HFFc6 (cell line): ENCODE data around the gene FEM1B. TPM values are rescaled to one million over a fixed set of nuclear protein-coding genes. Genes with fewer than 3 reads are reported as not detected.

Experiments
- DNase-seq: peaks from one replicate; pipeline ENCODE4 v3.0.0-alpha.2; 2018
- H3K27ac Mint-ChIP-seq: 2 replicates; pipeline ENCODE4 v1.8.0; 2020; ENCODE audit warnings: mild to moderate bottlenecking, mixed read lengths
- H3K27me3 Mint-ChIP-seq: 2 replicates; pipeline ENCODE4 v1.8.0; 2021; ENCODE audit warnings: mild to moderate bottlenecking, moderate library complexity, mixed read lengths; ENCODE audit not compliant: insufficient read depth
- H3K36me3 Mint-ChIP-seq: 2 replicates; pipeline ENCODE4 v1.8.0; 2021; ENCODE audit warnings: low read depth, mixed read lengths
- H3K4me1 Mint-ChIP-seq: 2 replicates; pipeline ENCODE4 v1.8.0; 2020; ENCODE audit warnings: low read depth, mixed read lengths
- H3K4me3 Mint-ChIP-seq: 2 replicates; pipeline ENCODE4 v1.8.0; 2020; ENCODE audit warnings: mild to moderate bottlenecking, moderate library complexity, mixed read lengths
- H3K9me3 Mint-ChIP-seq: 2 replicates; pipeline ENCODE4 v1.8.0; 2020; ENCODE audit warnings: mild to moderate bottlenecking, mixed read lengths
- total RNA-seq, 6 experiments: library from RNA; stranded (reverse); fragmentation: NEBNext Ultra II Directional; extraction: Animal tissue kit (Norgen Biotek cat#: 25700); gene quantifications; 2 replicates in 1 of 6; 3 replicates in 5 of 6; pipeline ENCODE4 v1.2.3, GENCODE V29; 2021
- TF ChIP-seq, protein P1 (sequence below): fragments of 200-600 bp; sonication (generic); IDR thresholded peaks from 2 replicates; pipeline ENCODE4 v1.5.0; 2021; ENCODE audit warnings: antibody characterized with exemption, mild to moderate bottlenecking

Gene FEM1B
- total RNA-seq, 6 experiments from 2014 or later = 30.7 to 38.0 (median 32.7) TPM

GRCh38 chr15:68289057-68289456, 11.5 kb downstream of the FEM1B start:
- Mint-ChIP-seq H3K36me3 (peaks cover 37% of the 10 kb centered on the region), H3K4me1 (peaks cover 71% of the 10 kb centered on the region), H3K27me3 (no peaks in the 10 kb centered on the region), H3K4me3 (no peak overlapping the region), H3K27ac (no peak overlapping the region), H3K9me3 (no peaks in the 10 kb centered on the region)
- DNase-seq = no peak
- TF ChIP-seq, protein P1, sequence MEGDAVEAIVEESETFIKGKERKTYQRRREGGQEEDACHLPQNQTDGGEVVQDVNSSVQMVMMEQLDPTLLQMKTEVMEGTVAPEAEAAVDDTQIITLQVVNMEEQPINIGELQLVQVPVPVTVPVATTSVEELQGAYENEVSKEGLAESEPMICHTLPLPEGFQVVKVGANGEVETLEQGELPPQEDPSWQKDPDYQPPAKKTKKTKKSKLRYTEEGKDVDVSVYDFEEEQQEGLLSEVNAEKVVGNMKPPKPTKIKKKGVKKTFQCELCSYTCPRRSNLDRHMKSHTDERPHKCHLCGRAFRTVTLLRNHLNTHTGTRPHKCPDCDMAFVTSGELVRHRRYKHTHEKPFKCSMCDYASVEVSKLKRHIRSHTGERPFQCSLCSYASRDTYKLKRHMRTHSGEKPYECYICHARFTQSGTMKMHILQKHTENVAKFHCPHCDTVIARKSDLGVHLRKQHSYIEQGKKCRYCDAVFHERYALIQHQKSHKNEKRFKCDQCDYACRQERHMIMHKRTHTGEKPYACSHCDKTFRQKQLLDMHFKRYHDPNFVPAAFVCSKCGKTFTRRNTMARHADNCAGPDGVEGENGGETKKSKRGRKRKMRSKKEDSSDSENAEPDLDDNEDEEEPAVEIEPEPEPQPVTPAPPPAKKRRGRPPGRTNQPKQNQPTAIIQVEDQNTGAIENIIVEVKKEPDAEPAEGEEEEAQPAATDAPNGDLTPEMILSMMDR = no peak

DNA sequence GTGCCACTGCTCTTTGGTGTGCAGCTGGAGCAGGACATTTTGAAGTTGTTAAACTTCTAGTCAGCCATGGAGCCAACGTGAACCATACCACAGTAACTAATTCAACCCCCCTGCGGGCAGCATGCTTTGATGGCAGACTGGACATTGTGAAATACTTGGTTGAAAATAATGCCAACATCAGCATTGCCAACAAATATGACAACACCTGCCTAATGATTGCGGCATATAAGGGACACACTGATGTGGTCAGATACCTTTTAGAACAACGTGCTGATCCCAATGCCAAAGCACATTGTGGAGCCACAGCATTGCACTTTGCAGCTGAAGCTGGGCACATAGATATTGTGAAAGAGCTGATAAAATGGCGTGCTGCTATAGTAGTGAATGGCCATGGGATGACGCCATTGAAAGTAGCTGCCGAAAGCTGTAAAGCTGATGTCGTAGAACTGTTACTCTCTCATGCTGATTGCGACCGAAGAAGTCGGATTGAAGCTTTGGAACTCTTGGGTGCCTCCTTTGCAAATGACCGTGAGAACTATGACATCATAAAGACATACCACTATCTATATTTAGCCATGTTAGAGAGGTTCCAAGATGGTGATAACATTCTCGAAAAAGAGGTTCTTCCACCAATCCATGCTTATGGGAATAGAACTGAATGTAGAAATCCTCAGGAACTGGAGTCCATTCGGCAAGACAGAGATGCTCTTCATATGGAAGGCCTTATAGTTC, 12.2 kb downstream of the FEM1B start:
- peaks cover 33% of the 10 kb centered on the region for H3K36me3 Mint-ChIP-seq
- no peak overlapping the region for H3K4me3 Mint-ChIP-seq
- no peak overlapping the region for H3K27ac Mint-ChIP-seq
- no peaks in the 10 kb centered on the region for H3K27me3 Mint-ChIP-seq
- TF ChIP-seq, protein P1 = no peak
- H3K4me1 Mint-ChIP-seq = peaks cover 72% of the 10 kb centered on the region
- DNase-seq = no peak
- no peaks in the 10 kb centered on the region for H3K9me3 Mint-ChIP-seq

DNA sequence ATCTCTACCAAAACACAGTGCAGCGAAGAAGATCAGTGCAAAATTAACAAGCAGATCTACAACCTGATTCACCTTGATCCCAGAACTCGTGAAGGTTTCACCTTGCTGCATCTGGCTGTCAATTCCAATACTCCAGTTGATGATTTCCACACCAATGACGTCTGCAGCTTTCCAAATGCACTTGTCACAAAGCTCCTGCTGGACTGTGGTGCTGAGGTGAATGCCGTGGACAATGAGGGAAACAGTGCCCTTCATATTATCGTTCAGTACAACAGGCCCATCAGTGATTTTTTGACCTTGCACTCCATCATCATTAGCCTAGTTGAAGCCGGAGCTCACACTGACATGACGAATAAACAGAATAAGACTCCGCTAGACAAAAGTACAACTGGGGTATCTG, 13.2 kb downstream of the FEM1B start:
- H3K4me3 Mint-ChIP-seq = no peak overlapping the region
- no peaks in the 10 kb centered on the region for H3K9me3 Mint-ChIP-seq
- peaks cover 68% of the 10 kb centered on the region for H3K4me1 Mint-ChIP-seq
- no peak for DNase-seq
- peaks cover 23% of the 10 kb centered on the region for H3K36me3 Mint-ChIP-seq
- H3K27me3 Mint-ChIP-seq = no peaks in the 10 kb centered on the region
- H3K27ac Mint-ChIP-seq = no peak overlapping the region
- TF ChIP-seq, protein P1 = no peak

DNA sequence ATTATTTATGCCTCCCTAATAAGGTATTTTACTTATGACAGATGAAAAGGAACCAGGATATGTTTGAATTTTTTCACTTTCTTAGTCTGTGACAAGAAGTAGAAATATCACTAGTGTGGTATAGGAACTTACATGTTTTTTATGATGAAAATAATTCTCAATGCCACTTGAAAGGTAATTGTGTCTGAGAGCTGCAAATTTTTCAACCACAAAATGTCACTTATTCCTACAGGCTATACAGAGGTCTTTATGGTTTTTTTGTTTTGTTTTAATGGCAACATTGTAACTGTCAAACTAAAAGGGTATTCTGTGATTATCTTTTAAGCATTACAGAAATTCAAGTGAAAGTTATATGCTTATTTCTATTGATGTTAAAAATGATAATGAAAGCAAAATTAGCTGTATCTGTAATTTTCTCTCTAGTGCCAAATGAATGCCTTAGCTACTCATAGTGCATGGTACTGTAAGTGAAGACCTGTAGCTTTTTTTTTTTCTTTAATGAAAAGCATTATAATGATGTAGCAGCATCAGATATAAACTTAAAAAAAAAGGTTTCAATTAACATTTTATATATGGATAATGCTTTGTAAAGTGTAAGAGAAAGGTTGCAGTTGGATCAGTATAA, 14.7 kb downstream of the FEM1B start:
- DNase-seq = no peak
- TF ChIP-seq, protein P1 = no peak
- no peak overlapping the region for H3K4me3 Mint-ChIP-seq
- H3K4me1 Mint-ChIP-seq = peaks cover 56% of the 10 kb centered on the region
- no peak overlapping the region; the same call in 1 of the 2 replicates for H3K27ac Mint-ChIP-seq
- peaks cover 2% of the 10 kb centered on the region; the same call in 1 of the 2 replicates for H3K27me3 Mint-ChIP-seq
- peaks cover 32% of the 10 kb centered on the region for H3K36me3 Mint-ChIP-seq
- H3K9me3 Mint-ChIP-seq = no peaks in the 10 kb centered on the region

DNA sequence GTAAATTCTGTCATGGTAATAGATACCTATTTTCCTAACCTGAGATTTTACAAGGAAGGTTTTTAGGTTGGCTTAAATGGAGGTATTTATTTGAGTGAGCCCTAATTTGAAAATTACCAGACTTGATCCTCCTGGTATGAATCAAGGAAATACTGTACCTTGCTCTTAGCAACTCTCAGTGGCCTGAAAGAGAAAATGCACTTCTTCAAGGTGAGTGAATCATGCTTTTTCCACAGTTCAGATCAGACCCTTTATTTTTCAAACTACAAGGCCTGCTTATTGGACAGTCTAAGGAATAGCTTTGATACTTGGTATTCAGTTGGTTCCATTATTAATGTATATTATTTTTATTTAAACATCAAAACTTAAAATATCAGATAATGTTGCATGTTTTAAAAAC, 15.4 kb downstream of the FEM1B start:
- no peak for DNase-seq
- H3K27ac Mint-ChIP-seq = no peak overlapping the region
- TF ChIP-seq, protein P1 = no peak
- peaks cover 30% of the 10 kb centered on the region for H3K36me3 Mint-ChIP-seq
- H3K27me3 Mint-ChIP-seq = peaks cover 2% of the 10 kb centered on the region; the same call in 1 of the 2 replicates
- peaks cover 54% of the 10 kb centered on the region for H3K4me1 Mint-ChIP-seq
- no peaks in the 10 kb centered on the region for H3K9me3 Mint-ChIP-seq
- H3K4me3 Mint-ChIP-seq = no peak overlapping the region
